Fibroblast of skin of right quadriceps (primary cell): ENCODE data around the gene CEP85L.
A peak's percentile ranks its signal among the peaks of the same experiment; 100 is the strongest.

ENCODE experiments used
- DNase-seq: peaks from one replicate; pipeline ENCODE4 v3.0.0-alpha.2; 2013

The CEP85L gene

DNA sequence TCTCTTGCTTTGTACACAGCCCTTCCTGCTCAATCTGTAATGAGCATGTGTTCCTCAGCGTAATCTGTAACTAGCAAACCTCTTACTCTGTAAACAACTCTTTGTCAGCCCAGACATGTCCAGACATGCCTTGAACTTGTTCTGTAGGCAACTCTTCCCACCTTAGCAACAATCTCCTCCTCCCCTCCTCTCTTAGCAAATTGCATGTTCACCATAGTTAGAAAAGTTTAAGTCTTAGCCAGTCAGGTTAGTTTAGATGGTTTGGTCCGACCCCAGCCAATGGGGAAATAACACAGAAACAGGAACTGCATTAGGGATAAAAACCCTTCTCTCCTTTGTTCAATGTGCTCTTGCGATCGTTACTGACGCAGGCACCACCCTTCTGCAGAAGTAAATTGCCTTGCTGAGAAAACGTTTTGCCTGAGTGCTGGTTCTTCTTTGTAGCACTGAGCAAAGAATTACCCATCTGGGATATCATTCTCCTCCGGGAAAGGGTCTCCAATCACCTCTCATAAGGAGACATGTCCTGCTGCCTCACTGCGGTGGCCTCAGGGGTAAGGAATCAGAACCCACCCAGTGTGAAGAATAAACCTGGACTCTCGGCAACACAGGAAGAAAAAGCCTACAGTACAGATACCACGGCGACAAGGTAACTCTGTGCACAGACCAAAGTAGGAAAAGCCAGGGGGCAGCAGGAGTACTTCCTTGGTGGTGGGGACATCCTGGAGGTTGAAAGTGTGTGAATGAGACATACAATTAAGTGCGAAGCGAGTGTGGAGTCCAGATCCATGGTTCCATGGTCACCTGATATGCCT lies 77.1 kb downstream of the CEP85L start:
- DNase-seq = no peak

DNA sequence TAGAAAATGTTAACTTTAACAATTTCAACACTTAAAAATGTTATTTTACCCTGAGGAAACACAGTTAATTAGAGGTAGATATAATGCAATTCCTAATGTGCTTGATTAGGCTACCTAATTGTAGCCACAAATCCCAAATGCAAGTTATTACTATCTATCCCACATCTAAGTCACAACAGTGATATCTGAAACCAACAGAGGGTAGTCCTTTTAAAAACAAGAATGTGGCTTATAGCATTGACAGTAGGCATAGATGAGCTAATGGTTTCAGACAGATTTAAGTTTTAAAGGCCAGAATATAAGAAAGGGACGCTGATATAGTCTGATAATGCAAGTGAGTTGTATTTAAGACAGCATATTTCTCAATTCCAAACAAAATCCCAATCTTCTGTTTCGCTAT lies 80.3 kb downstream of the CEP85L start:
- no peak for DNase-seq

DNA sequence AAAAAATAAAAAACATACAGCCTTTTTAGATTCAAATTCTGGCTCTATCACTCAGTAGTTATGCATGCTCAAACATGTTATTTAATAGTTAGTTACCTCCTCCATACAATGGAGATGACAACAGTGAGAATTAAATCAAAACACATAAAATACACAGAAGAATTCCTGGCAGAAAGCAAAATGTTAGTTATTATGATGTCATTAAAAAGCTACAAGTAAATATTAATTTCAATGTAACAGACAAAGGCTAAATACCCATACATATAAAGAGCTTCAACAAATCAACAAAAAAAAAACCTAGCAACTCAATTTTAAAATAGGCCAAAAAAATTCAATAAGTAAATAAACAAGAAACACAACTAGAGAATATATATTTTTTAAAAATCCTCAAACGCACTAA lies 81.9 kb downstream of the CEP85L start:
- DNase-seq = no peak

DNA sequence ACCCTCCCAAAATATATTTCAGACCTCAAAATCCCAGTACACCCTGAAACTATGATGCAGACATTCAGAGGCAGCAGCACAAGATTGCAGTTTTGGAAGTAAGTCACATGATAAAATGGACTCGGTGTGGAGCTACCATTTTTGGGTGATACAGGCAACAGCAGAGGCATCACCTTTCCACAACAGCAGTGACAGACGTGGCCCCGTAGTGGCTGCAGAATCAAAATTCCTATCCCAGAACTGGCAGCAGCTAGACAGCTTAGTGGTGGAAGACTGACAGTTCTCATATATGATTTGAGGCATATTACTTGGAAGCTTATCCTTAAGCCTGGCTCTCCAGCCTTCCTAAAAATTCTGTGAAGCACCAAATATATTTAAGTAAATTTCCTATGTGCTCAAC lies 83.4 kb downstream of the CEP85L start:
- DNase-seq = no peak

DNA sequence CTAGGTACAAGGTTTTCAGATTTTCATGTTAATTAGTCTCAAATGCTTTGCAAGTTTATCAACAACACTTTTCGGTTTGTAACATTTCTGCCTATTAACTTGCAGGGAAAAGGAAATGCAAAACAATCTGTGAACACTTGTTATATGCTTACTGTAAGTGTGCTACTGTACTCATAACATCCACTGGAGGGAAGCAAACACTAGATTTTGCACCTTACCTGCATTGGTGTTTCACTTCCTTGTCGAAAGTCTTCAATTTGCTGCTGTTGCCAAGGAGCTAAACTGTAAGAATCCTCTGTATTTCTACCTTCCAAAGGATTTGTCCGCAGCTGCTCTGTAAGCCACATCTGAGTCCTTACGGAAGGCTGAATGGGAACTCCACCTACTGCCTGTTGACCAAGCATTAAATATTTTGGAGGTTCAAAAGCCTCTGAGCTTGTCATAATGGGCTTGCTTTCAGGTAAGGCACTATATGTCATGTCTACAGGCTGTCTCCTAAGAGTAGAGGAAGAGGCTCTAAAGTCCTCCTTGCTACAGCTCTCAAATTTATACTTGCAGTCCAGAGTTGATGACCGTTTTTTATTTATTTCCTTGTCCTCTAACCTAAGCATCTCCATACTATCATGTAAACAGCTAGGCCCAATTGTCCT lies 86.0 kb downstream of the CEP85L start:
- peak; percentile 26 for DNase-seq

- peak; percentile 45 for DNase-seq
These were observed 88.4 kb downstream of the CEP85L start for GRCh38 chr6:118562959-118563358.

GRCh38 chr6:118562248-118562647 lies 89.1 kb downstream of the CEP85L start:
- DNase-seq = no peak

DNA sequence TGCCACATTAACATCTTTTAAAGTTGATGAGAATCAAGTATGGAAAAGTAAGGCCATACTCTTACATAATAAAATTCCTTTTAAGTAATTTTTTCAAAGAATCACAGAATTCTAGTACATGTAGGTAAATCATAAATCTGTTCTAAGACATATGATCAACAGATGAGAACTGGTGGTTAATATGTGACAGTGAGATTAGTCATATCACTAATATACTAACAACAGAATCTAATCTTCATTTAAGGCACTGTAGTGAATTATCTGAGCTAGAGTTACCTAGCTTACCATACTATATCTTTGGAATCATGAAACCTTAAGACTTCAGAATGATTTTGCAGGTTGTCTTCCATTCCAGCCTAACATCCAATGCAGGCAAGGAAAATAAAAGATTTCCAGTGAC lies 91.7 kb downstream of the CEP85L start:
- DNase-seq = no peak

DNA sequence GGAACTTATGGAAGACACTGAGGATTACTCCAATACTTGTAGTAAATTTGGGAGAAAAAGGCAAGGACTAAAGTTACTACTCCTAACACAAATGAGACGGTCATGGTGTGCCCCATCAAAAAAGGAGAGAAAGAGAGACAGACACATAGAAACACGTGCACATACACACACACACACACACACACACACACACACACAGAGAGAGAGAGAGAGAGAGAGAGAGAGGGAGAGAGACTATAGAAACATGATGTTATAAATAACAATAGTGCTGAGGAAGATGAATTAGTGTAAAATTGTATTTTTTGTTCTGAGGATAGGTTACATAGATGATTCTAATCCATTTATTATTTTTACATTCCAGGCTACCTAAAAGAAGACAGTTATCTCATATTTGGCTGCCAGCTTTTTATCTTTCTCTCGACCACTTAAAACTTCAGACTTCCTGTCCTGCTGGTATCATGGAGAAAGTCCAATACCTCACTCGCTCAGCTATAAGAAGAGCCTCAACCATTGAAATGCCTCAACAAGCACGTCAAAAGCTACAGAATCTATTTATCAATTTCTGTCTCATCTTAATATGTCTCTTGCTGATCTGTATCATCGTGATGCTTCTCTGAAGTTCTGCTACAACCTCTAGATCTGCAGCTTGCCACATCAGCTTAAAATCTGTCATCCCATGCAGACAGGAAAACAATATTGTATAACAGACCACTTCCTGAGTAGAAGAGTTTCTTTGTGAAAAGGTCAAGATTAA lies 92.8 kb downstream of the CEP85L start:
- peak; percentile 54 for DNase-seq

GRCh38 chr6:118554698-118555097 lies 96.7 kb downstream of the CEP85L start:
- no peak for DNase-seq

DNA sequence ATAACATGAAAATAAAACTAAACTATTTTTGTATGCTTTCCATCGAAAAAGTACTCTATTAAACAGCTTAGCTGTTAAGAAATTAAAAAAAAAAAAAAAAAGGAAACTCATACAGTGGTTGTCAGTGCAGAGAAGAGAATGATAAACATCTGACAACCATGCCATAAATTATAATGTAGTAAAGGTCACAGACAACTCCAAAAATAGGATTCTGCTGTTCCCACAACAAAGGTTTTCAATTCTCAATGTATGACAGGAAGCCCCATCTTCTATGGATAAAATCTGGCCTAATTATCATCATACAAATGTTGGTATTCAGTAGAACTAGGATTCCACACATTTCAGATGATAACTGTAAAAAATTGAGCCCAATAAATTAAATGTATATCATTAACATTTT lies 98.3 kb downstream of the CEP85L start:
- DNase-seq = peak; percentile 33

DNA sequence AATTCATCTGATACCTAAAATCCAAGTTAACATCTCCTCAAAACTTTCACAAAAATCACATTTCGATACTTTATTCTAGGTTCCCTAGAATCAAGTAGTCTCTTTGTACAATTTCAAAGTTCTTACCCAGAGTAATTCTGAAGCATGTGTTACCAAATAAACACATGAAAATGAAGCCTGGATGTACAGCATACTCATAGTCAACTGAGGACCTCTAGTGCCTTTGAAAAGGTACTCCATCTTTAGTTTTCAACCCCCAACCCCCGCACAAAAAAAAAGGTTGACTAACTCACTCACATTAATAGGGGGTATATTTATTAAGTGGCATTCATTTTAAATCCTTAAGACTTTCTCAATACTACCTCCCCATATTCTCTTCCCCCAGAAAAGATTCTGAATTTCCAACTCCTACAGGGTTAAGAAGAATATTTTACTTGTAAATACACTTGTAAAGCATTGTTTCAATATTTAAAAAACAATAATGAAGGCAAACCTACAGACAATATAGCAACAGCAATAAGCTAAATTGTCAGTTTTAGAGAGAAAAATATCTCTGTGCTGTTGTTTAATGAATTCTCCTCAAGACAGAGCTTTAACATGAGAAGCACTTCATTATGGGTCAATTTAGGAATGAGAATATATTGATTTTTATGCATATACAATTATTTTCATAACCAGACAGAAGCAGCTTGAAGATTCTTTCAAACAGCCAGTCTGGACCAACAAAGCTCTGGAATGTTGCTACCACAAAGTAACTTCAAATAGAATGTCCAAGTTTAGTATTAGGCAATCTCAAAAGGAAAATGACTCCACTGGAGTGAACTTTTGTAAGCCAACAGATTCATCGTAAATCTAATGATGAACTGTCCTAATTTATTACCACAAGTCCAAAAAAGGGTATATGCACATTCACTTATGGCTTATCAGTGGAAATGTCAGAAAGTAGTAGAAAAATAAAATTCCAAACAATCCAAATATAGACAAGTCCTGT lies 100.0 kb downstream of the CEP85L start:
- peak; percentile 71 for DNase-seq

DNA sequence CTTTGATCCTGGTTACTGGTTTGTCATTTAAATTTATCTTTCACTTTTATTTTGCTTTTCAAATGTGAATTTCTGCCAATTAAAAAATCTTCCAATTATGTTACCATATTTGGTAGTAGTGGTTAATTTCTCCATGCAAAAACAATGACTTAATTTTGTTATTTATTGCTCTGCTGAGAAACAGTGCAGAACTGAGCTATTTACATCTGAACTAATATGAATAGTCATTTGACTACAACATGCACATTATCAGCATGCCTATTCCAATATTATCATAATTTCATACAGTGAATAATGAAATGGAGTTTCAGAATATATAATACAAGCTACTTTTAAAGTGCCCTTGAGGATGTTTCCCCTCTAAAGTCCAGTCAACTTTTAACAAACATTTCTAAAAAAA lies 102.8 kb downstream of the CEP85L start:
- no peak for DNase-seq

- DNase-seq = no peak
These were observed 103.3 kb downstream of the CEP85L start, which contains the start of gene PLN for GRCh38 chr6:118548136-118548535. Gene PLN (plus strand): TSS chr6:118548296. CDS start chr6:118558922, 10,626 bp downstream.

GRCh38 chr6:118546880-118547218 lies 104.5 kb downstream of the CEP85L start:
- DNase-seq = no peak

GRCh38 chr6:118546164-118546879 lies 105.1 kb downstream of the CEP85L start:
- no peak for DNase-seq

DNA sequence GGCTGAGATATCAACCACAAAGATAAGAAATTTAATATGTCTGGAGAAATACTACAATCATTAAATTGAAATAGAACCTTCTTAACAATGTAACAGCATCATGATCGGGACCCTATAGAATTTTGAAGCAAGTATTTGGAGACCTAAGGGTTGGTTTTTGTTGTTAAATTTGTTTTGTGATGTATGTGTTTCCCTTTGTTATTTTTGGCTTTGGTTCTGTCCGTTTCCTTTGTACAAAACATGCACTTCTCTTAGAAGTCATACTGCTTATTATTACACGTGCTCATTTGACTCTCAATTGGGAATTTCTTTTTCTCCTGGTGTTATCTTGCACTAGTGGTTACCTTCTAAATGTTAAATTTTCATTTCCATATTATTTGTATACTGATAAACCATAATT lies 107.3 kb downstream of the CEP85L start:
- no peak for DNase-seq

DNA sequence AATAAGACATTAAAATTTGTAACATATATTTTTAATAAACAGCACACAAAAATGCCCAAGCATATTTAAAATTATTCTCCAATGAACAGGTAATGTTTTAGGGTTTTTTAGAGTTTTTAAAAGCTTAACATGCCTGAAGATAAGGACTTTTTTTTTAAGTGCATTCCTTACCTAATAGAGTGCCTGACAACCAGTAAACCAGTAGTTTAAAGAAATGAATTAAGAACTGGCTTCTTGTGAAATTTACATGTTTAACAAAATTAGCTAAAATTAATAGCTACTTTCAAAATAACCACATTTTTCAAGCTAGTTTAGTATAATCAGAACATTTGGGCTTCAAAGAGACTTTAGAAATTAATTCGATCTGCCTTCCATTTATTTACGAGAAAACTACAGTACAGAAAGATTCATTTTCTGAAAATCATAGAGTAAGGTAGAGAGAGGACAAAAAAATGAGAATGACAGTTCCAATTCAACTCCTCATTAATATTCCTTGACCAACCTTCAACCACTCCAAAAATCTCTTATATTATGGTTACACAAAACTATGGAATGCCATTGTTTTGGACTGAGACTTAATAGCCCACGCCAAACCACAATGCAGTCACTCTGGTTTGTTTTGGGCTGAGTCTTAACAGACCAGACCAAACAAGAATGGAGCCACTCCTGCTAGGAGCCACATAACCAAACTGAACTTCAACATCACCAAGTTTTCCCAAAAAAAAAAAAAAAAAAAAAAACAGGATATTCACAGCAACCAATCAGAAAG lies 109.0 kb downstream of the CEP85L start:
- peak; percentile 66 for DNase-seq

DNA sequence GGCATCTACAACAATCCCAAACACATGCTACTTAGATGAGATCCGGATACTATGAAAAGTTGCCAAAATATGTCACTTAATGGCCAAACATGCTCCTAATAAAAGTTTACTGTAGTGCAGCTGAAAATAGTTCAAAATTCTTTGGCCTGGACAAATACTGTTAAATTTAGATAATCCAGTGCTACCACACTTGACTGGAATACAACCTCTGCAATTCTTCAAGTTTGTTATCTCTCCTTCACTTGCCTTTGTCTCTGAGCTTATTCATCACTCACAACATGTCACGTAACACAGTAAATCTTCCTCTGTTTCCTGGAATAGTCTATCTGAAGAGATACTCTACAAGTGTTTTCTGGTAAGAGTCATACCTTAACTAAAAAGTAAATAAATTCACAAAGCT lies 113.8 kb downstream of the CEP85L start:
- peak; percentile 11 for DNase-seq

DNA sequence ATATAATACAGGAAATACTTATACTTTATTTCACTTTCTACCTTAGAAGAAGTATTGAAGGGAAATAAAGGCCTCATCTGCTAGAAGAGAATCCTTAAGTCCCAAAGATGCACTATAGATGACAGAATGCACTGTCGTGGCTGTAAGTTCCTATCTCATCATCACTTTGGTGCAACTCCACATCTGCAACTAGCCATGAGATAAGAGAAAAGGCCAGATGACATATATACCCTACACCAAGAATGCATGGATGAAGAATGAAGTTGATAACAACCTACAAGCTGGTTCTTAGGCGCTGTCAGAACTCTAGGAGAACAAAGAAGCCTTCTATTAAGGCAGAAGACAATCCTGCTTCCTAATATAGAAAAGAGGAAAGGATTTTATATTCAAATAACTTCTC lies 114.9 kb downstream of the CEP85L start:
- no peak for DNase-seq
